Prostate gland (tissue), 2 donors: ENCODE measurements around the gene KCNJ18.
"Not testable (repeated sequence)": the region's sequence is repeated elsewhere in the genome, so short reads cannot be mapped to it uniquely, and the experiment has no call there.

Experiments
- CTCF ChIP-seq, 4 experiments: fragments of 200-600 bp in 2 of 4; fragments of 450-650 bp in 2 of 4; sonication (generic) in 2 of 4; IDR thresholded peaks; 1 replicate in 3 of 4; 2 replicates in 1 of 4; pipeline ENCODE4 v1.5.1; 2016 to 2019; ENCODE audit warnings: antibody characterized with exemption in 4 of 4, mild to moderate bottlenecking in 2 of 4, moderate library complexity in 2 of 4
- POLR2A ChIP-seq: fragments of 450-650 bp; IDR thresholded peaks from one replicate; pipeline ENCODE4 v1.6.1; 2016; ENCODE audit warnings: antibody characterized with exemption, mild to moderate bottlenecking
- POLR2AphosphoS5 ChIP-seq: sonication (generic); formaldehyde crosslinking; IDR thresholded peaks from one replicate; pipeline ENCODE4 v1.6.1; 2017; ENCODE audit warnings: antibody characterized with exemption

DNA sequence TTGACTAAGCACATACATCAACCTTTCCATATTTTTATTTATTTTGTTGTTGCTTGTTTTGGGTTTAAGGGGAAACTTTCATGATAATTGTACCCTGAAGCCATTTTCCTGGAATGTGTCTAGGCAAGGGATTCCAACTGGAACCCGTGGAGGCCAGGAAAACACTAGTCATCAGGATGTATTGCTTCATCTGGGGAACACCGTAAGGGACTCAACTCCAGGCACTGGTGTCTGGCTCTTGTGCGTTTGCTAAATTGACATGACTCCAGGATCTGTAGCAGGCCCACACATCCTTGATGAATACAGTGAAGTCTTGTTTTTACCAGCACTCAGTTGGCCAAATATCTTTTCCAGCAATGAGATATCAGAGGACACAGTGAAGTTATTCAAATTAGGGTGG is 21.3 kb downstream of the KCNJ18 start:
- TF ChIP-seq CTCF (IDR thresholded peaks at IDR 0.05); POLR2AphosphoS5; POLR2A: not testable (repeated sequence)
